Liver (tissue), 3 donors: ENCODE results near the gene GDPD2.

Experiments
- ATF3 ChIP-seq: IDR thresholded peaks from 2 replicates; pipeline ENCODE4 v1.6.1; 2016; ENCODE audit warnings: antibody characterized with exemption
- CTCF ChIP-seq: fragments of 150-350 bp; IDR thresholded peaks from 2 replicates; pipeline ENCODE4 v1.5.1; 2017; ENCODE audit warnings: improper control_type of control experiment, low read depth, low read length; ENCODE audit not compliant: missing input control
- EGR1 ChIP-seq, 2 donors: IDR thresholded peaks; 2 replicates each; pipeline ENCODE4 v1.6.1; 2016 to 2018; ENCODE audit warnings: antibody characterized with exemption in 2 of 2, low read depth in 2 of 2
- FOXA2 ChIP-seq: IDR thresholded peaks from 2 replicates; pipeline ENCODE4 v1.6.1; 2016; ENCODE audit warnings: antibody characterized with exemption
- GABPA ChIP-seq, 2 donors: IDR thresholded peaks in 1 of 2; conservative IDR thresholded peaks in 1 of 2; 2 replicates each; pipeline ENCODE4 v1.6.1; 2016; ENCODE audit warnings: antibody characterized with exemption in 2 of 2, mild to moderate bottlenecking in 1 of 2, moderate library complexity in 1 of 2
- JUND ChIP-seq, 2 donors: IDR thresholded peaks; 2 replicates each; pipeline ENCODE4 v1.6.1; 2016; ENCODE audit warnings: antibody characterized with exemption in 2 of 2
- NR2F2 ChIP-seq: IDR thresholded peaks from 2 replicates; pipeline ENCODE4 v1.6.1; 2016; ENCODE audit warnings: antibody characterized with exemption
- RAD21 ChIP-seq, 2 donors: IDR thresholded peaks; 2 replicates each; pipeline ENCODE4 v1.6.1; 2016; ENCODE audit warnings: antibody characterized with exemption in 2 of 2, mild to moderate bottlenecking in 2 of 2
- SP1 ChIP-seq: IDR thresholded peaks from 2 replicates; pipeline ENCODE4 v1.6.1; 2018; ENCODE audit warnings: antibody characterized with exemption, mild to moderate bottlenecking
- TF ChIP-seq, protein P1 (sequence below): IDR thresholded peaks from 2 replicates; pipeline ENCODE4 v1.6.1; 2016; ENCODE audit warnings: antibody characterized with exemption
- TF ChIP-seq, protein P2 (sequence below): IDR thresholded peaks from 2 replicates; pipeline ENCODE4 v1.6.1; 2016; ENCODE audit warnings: antibody characterized with exemption
- TF ChIP-seq, protein P3 (sequence below): IDR thresholded peaks from 2 replicates; pipeline ENCODE4 v1.6.1; 2016; ENCODE audit warnings: antibody characterized with exemption, mild to moderate bottlenecking
- donor health status: healthy.
- donor health status: healthy.

- TF ChIP-seq ATF3 (no peak), CTCF (no peak), EGR1 (IDR thresholded peaks at IDR 0.05; ENCODE audit: low read depth in 2 of 2) (no peak), RAD21 (IDR thresholded peaks at IDR 0.05) (no peak), JUND (IDR thresholded peaks at IDR 0.05) (no peak), NR2F2 (no peak), GABPA (IDR thresholded peaks at IDR 0.05 in 1 of 2, conservative IDR thresholded peaks at IDR 0.05 in 1 of 2) (no peak), SP1 (no peak), FOXA2 (no peak)
- TF ChIP-seq, protein P1, sequence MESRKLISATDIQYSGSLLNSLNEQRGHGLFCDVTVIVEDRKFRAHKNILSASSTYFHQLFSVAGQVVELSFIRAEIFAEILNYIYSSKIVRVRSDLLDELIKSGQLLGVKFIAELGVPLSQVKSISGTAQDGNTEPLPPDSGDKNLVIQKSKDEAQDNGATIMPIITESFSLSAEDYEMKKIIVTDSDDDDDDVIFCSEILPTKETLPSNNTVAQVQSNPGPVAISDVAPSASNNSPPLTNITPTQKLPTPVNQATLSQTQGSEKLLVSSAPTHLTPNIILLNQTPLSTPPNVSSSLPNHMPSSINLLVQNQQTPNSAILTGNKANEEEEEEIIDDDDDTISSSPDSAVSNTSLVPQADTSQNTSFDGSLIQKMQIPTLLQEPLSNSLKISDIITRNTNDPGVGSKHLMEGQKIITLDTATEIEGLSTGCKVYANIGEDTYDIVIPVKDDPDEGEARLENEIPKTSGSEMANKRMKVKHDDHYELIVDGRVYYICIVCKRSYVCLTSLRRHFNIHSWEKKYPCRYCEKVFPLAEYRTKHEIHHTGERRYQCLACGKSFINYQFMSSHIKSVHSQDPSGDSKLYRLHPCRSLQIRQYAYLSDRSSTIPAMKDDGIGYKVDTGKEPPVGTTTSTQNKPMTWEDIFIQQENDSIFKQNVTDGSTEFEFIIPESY = no peak
- TF ChIP-seq, protein P2, sequence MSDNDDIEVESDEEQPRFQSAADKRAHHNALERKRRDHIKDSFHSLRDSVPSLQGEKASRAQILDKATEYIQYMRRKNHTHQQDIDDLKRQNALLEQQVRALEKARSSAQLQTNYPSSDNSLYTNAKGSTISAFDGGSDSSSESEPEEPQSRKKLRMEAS = no peak
- TF ChIP-seq, protein P3, sequence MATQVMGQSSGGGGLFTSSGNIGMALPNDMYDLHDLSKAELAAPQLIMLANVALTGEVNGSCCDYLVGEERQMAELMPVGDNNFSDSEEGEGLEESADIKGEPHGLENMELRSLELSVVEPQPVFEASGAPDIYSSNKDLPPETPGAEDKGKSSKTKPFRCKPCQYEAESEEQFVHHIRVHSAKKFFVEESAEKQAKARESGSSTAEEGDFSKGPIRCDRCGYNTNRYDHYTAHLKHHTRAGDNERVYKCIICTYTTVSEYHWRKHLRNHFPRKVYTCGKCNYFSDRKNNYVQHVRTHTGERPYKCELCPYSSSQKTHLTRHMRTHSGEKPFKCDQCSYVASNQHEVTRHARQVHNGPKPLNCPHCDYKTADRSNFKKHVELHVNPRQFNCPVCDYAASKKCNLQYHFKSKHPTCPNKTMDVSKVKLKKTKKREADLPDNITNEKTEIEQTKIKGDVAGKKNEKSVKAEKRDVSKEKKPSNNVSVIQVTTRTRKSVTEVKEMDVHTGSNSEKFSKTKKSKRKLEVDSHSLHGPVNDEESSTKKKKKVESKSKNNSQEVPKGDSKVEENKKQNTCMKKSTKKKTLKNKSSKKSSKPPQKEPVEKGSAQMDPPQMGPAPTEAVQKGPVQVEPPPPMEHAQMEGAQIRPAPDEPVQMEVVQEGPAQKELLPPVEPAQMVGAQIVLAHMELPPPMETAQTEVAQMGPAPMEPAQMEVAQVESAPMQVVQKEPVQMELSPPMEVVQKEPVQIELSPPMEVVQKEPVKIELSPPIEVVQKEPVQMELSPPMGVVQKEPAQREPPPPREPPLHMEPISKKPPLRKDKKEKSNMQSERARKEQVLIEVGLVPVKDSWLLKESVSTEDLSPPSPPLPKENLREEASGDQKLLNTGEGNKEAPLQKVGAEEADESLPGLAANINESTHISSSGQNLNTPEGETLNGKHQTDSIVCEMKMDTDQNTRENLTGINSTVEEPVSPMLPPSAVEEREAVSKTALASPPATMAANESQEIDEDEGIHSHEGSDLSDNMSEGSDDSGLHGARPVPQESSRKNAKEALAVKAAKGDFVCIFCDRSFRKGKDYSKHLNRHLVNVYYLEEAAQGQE = no peak
Observed at GRCh38 chrX:70482300-70482699, 59.2 kb downstream of the GDPD2 start.
